GM19438 (cell line): ENCODE results near the gene GYS2.

ENCODE experiments used
- ATAC-seq: cut with Tn5 transposase; IDR thresholded peaks from one replicate; pipeline ENCODE4 v1.9.1; 2021; ENCODE audit warnings: low read depth; ENCODE audit not compliant: unreplicated experiment

GYS2 gene

GRCh38 chr12:21518451-21518850, 86.2 kb downstream of the GYS2 start:
- no peak for ATAC-seq

- no peak for ATAC-seq
Observed at GRCh38 chr12:21516281-21516680, 88.4 kb downstream of the GYS2 start.

- peak; percentile 81 for ATAC-seq
Observed at GRCh38 chr12:21509768-21510167, 94.9 kb downstream of the GYS2 start.

- no peak for ATAC-seq
Observed at GRCh38 chr12:21507849-21508248, 96.8 kb downstream of the GYS2 start.

- no peak for ATAC-seq
Observed at GRCh38 chr12:21505888-21506287, 98.8 kb downstream of the GYS2 start.

GRCh38 chr12:21502872-21503271, 101.8 kb downstream of the GYS2 start:
- ATAC-seq, result no peak

- no peak for ATAC-seq
Observed at GRCh38 chr12:21502164-21502496, 102.5 kb downstream of the GYS2 start.

- peak; percentile 98 for ATAC-seq
Observed at GRCh38 chr12:21501258-21502163, 103.1 kb downstream of the GYS2 start, which contains the start of the genes GOLT1B and RECQL. Gene GOLT1B (plus strand): TSS chr12:21501789. CDS start chr12:21501924, 135 bp downstream. Gene RECQL (minus strand): TSS chr12:21501635. CDS start chr12:21499570, 2,065 bp downstream.

- ATAC-seq, result peak; percentile 0
Observed at GRCh38 chr12:21500786-21501257, 103.8 kb downstream of the GYS2 start.

GRCh38 chr12:21499765-21500164, 104.9 kb downstream of the GYS2 start:
- ATAC-seq, result no peak
